Heart left ventricle (tissue), 13 donors: ENCODE data around the gene SAP130.

ENCODE experiments used
- CTCF ChIP-seq, 12 donors: fragments of 200-600 bp; sonication (generic) in 4 of 12; IDR thresholded peaks; one replicate each; pipeline versions ENCODE4 v1.5.0 to v1.8.0; 2018 to 2022; ENCODE audit warnings: antibody characterized with exemption in 12 of 12, mild to moderate bottlenecking in 5 of 12
- POLR2A ChIP-seq, 2 donors: fragments of 450-650 bp; IDR thresholded peaks; one replicate each; pipeline ENCODE4 v1.6.1; 2017; ENCODE audit warnings: antibody characterized with exemption in 2 of 2, mild to moderate bottlenecking in 2 of 2, moderate library complexity in 2 of 2
- donor health status: ischemic (EF 13 %, LVEDD 7.1; RV severe dilation, severe dysfunction).
- donor health status: DM: no; HTN: yes; CAD: no.
- donor health status: DM: no; HTN: no; CAD: no.
- donor health status: ischemic (EF 25% LVEDD 6.9; RV normal size, moderate dysfunction).
- donor health status: ischemic (EF 25% LVEDD 5.7; RV mildly dilated, moderate dysfunction).
- donor health status: ischemic (EF 35%, LVEDD 5.7; RV mildly dilated, moderate dysfunction).
- donor health status: nonischemic (EF 11% LVEDD 7.7; RV severe dilation, severe dysfunction).
- donor health status: DM: yes; HTN: yes; CAD: no.
- donor health status: PGD.
- donor health status: ischemic (EF 29% LVEDD 5.4; RV normal size, mild dysfunction).
- donor health status: nonischemic (EF 23%, LVEDD 6.1; RV moderate dilation, normal function).

- TF ChIP-seq POLR2A (IDR thresholded peaks at IDR 0.05), result no peak
- no peak for TF ChIP-seq CTCF (IDR thresholded peaks at IDR 0.05)
Measured at GRCh38 chr2:128024816-128025215, 3.0 kb downstream of the SAP130 start.
